NCI-H510A treated with DMSO at 0.1 percent for 48 hours (cell line): Measurements from ENCODE around the gene EHD3.

ENCODE experiments used
- DNase-seq: peaks from one replicate; lab custom pipeline; 2025; lab: John Stamatoyannopoulos, UW

Gene EHD3

DNA sequence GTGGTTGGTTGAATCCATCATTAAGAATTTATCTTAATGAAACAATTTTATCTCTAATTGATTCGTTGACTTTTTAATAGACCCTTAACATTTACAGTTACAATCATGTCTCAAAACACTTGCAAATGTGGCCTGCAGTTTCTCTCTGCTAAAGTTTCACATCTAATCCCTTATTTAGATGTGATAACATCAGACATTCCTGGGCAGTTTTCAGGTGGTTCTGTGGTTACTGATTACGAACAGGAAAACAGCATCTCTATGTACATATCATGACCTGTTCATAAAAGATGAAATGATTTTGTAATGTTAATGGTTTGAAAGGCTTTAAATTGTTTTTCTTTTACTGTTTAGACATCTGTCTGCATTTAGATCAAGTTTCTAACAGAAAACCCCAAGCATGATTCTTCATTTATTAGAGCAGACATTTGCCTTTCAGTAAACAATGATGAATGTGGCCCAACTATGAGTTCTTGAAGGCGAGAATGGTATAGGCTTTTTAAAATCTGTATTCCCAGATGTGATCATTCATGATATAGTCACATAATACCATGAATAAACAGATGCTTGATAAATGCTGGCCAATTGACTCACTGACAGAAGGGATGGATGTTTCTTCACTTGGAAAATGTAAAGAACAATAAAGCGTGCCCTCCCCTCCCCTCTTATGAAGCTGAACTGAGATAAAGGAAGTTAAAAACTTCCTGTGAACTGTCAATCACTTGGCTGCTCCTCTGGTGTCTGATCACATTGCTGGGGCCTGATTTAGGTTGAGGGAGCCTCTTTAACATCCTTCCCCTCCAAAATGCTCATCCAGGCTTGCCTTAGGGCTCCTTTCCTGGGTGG is 20.1 kb upstream of the EHD3 start:
- no peak for DNase-seq

- no peak for DNase-seq
These were observed 19.5 kb upstream of the EHD3 start for GRCh38 chr2:31214444-31214915.

- DNase-seq: no peak
These were observed 17.2 kb upstream of the EHD3 start for GRCh38 chr2:31216734-31217133.

DNA sequence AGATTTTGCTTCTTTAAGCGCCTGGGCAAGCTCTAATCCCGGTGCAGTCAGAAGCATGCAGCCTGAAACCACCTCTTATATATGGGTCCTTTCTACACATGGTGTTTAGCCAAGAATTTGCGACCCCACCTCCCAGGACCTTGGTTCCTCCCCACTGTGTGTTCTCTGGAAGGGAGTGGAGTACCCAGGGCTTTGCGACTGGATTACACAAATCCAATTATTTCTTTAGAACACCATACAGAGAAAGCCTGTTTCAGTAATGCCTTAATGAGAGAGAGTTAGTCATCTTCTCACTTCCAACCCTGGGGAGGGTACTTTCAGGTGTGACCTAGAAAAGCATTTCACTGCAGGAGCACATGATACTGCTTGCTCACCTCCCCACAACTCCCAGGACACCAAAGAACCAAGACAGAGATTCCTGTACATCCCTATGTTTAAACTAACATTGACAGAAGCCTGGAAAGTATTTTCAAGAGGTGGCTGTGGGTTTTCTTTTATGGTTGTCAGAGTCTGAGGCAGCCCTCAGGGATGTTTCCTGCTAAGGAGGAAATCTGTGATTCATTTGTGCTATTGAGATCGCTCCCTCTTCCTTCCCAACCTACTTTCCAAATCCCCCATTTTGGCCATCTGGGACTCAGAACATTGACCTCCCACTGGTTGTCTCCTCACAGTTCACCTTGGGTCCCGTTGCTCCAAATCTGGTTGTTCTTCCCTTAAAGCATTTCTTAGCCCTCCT is 16.3 kb upstream of the EHD3 start, which contains the start of gene CAPN14:
Gene CAPN14 (minus strand): TSS at position 51 of the 736 bp plus-strand sequence. CDS start 12,068 bp downstream, outside the sequence.
- no peak for DNase-seq

DNA sequence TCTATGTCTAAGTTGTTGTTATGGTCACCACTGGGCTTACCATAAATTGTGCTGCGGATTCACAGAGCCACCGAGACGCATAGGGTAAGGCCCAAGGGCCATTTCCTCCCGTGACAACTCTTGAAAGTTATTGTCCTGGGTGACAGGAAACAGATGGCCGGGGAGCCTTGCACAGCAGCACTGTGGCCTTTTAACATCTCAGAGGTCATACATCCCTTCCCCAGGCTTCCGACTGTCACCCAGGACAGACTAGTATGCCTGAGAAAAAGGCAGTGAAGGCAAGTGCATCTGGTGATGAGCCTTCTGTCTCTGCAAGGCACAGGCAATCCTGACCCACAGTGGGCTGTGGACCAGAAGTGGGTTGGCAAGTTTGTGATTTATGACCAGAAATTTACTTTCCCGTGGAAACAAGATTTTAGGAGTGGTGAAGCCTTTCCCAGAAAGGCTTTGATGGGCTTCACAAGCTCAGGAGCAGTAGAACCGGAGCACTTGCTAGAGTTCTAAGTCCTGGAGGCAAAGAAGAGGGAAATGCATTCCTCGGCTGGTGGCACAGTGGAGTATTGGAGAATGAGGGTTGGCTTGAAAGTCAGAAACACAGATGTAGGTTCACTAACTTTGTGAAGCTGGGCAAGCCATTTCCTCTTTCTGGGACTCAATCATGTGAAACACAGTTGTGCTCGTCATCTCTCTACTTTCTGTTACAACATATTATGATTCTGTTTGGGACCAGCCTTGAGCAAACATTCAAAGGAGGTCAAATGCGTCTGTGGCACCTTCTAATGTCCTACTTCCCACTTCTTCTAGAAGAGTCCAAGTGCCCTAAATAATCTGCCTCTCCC is 14.6 kb upstream of the EHD3 start:
- no peak for DNase-seq

GRCh38 chr2:31221544-31221943 is 12.4 kb upstream of the EHD3 start:
- no peak for DNase-seq

- DNase-seq: no peak
These were observed 11.9 kb upstream of the EHD3 start for GRCh38 chr2:31222071-31222470.

- no peak for DNase-seq
These were observed 10.9 kb upstream of the EHD3 start for GRCh38 chr2:31223026-31223425.

DNA sequence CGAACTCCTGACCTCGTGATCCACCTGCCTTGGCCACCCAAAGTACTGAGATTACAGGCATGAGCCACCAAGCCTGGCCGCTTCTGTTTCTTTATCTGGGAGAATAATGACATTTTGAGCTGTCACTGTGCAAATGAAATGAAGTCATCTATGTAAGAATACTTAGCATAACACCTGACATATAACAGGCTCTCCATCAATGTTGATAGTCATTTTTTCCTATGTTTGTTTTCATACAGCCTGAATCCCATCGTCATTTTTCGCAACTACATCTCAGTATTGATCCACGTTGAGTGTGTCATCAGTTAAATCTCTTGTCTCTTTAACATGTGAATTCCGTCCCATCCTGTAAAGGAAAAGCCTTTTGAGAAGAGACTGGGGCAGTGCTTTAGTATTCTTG is 10.2 kb upstream of the EHD3 start:
- DNase-seq: no peak

DNA sequence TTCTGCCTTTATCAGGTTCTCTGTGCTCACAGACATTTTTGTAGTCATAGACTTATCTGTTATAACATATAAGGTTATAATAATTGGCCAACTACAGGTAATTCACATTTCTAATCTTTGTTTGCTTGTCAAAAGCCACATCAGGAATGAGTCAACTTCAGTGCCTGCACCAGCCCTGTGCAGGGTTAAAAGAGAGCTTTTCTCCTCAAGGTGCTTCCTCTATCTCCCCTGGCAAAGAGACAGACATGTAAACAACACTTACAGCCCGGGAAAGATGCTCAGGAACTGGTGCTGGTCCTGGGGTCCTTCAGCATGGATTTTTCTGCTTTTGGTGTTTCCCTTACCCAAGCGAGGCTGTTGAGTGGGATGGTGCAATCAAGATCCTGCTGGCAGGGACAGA is 7.7 kb upstream of the EHD3 start:
- no peak for DNase-seq

GRCh38 chr2:31227110-31227509 is 6.8 kb upstream of the EHD3 start:
- DNase-seq: no peak

DNA sequence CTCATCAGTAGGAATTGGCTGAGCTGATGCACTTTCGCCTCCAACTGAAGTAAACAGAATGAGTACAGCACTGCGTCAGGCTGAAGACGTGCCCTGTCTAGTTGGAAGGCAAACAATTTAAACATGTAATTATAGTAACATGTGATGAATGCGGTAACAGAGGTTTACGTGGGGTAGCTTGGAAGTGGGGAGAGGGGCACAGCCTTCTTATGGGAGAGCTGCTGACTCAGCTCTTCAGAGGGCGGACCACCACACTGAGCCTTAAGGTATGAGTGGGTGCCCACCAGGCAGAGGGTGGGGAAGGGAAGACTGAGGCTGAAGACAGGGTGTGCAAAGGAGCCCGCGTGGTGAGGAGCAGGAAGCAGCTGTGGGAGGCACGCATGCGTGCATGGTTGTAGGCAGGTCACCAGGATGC is 6.2 kb upstream of the EHD3 start:
- DNase-seq: no peak

DNA sequence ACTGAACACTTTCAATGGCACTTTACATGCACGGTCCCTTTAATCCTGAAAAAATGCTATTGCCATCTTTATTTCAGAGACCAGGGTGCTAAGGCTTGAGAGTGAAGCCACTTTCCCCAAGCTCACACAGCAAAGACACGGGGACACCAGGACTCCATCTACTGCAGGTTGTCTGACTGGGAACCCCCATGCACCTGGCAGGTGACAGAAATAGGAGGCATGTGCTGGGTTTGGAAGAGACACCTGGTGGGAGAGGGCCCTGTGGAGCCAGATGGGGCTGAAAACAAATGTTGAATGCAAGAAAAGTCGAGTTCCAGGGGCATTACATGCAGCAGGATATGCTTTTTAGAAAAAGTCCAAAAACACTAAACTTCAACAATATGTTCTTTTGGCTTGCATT is 5.2 kb upstream of the EHD3 start:
- DNase-seq: no peak

DNA sequence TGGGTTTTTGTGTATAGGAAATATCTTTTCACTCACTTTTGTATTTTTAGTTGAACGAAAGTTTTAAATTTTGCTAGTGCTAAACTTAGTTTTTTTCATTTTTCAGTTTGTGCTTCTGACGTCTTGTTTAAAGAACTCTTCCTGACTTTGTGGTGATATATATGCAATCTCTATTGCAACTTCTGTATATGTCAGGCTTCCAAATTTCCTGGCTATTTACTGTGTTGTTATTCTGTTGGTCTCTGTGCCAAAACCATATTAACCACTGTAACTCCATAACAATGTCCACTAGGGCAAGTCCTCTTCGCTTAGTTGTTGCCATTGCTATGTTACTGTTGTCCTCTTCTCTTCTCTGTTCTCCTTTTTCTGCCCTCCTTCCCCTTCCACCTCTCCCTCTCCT is 3.2 kb upstream of the EHD3 start:
- no peak for DNase-seq

DNA sequence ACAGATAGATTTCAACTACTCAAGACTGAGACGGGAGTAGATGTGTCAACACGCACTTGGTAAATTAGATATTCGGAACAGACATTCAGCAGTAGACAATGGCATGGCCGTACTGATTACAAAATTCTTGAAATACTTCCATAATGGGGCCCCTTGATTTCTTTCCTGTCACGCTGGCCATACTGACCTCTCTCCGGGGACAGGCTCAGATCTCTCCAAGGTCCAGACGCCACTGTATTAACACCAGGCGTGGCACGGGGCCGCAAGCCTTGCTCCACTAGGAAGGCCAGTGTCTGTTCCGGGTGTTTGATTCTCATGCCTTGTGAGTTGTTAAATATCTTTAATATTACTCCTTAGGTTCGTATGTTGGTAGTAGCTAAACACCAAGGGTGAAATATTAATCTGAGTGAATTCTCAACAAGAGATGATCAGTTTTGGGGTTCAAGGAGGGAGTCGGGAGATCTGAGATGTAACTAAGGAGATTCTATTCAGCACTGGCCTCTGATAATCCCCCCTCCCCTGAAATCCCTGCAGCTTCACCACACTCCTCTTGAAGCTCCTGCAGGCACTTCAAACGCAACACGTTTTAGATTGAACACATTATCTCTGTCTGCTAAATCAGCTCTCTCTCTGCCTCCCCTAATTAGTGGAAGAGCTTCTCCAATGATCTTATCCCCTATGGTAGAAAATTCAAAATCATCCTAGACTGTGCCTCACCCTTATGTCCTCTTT is 2.2 kb upstream of the EHD3 start:
- DNase-seq: no peak

- DNase-seq: no peak
These were observed 1.4 kb upstream of the EHD3 start for GRCh38 chr2:31232586-31232985.

- no peak for DNase-seq
These were observed 721 bp upstream of the EHD3 start for GRCh38 chr2:31233231-31233630.

DNA sequence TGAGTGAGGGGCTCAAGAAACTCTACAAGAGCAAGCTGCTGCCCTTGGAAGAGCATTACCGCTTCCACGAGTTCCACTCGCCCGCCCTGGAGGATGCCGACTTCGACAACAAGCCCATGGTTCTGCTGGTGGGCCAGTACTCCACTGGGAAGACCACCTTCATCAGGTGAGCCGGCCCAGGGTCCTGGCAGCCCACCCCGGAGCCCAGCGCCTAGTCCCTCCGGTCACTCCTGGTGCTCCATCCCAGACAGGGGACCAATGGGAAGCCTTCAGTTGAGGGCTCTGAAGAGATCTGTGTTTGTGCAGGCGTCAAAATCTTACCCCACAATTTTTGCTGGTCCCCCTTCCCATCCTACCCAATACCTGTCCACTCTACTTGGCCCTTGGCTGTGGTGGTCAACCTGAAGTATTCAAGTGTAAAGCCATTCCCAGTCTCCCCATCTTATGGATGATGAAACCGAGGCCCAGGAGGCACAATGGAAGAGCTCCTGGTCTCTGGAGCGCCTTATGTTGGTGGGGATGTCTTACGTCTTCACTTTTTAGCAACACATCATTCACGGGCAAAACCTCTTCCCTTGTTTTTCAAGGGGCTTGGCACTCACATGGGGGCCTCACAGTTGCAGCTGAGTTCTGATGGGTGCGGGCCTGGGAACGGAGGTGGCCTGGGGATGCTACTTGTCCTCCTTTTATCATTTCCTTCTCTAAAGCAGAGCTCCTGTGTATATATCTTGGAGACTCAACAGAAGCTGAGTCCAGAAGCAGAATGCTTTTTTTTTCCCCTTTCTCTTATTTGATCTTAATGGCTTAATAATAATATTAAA is 941 bp downstream of the EHD3 start:
- no peak for DNase-seq

DNA sequence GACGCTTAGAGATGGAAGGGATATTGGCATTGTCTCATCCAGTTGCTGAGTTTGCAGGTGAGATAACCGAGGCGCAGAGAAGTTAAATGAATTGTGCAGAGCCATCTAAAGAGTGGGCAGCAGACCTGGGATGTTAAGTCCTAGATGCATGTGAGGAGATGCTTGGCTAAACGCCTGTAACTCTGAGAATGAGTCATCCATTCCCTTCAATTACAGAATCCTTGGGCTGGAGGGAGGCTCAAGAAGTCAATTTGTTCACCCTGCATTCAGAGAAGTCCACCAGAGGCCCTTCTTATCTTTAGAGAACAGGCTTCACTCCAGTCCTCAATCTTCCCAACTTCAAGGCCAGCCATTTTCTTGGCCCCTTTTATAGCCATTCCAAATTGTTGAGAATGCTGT is 1.6 kb downstream of the EHD3 start:
- no peak for DNase-seq

GRCh38 chr2:31236433-31237205 is 2.7 kb downstream of the EHD3 start:
- no peak for DNase-seq
